A549 (cell line): ENCODE measurements around the gene S100A11. TPM values are rescaled to one million over a fixed set of nuclear protein-coding genes. Genes with fewer than 3 reads are reported as not detected.

Experiments
- ATAC-seq, 2 experiments: fragments of 200-7000 bp in 1 of 2; fragments of >200 bp in 1 of 2; cut with Nextera tagmentation in 1 of 2; cut with Tn5 transposase in 1 of 2; 3 replicates each; pipeline versions ENCODE4 v1.8.0 to v1.9.1; 2018 to 2020; ENCODE audit warnings: mild to moderate bottlenecking in 1 of 2, moderate library complexity in 1 of 2
- CTCF ChIA-PET: fragments of 300-600 bp; sonication (Branson Sonifier 250); formaldehyde crosslinking; extraction: SDS; loops from one replicate; lab custom pipeline; 2021; ENCODE audit warnings: antibody characterized with exemption, inconsistent platforms; lab: Yijun Ruan, JAX
- POLR2A ChIA-PET: fragments of 350-600 bp; formaldehyde crosslinking; extraction: SDS; loops from one replicate; lab custom pipeline; 2021; ENCODE audit warnings: antibody characterized with exemption, inconsistent platforms; lab: Yijun Ruan, JAX
- DNase-seq, 2 experiments: peaks; one replicate each; pipeline versions ENCODE4 v3.0.0 to v3.0.0-alpha.2; 2011 to 2016; ENCODE audit warnings: low read depth in 1 of 2, low spot score in 1 of 2
- FAIRE-seq: peaks from 2 replicates; lab custom pipeline; 2011; peaks lifted over from hg19 to GRCh38; lab: Jason Lieb, UNC
- H3K27ac ChIP-seq, 2 experiments: fragments of >200 bp; sonication (Bioruptor Twin); formaldehyde crosslinking; 3 replicates each; pipeline ENCODE4 v1.5.1; 2016 to 2017
- H3K4me1 ChIP-seq: fragments of >200 bp; sonication (Bioruptor Twin); formaldehyde crosslinking; 3 replicates; pipeline ENCODE4 v1.6.1; 2016
- H3K4me2 ChIP-seq: fragments of >200 bp; sonication (Bioruptor Twin); formaldehyde crosslinking; 3 replicates; pipeline ENCODE4 v1.6.1; 2016
- H3K4me3 ChIP-seq: fragments of >200 bp; sonication (Bioruptor Twin); formaldehyde crosslinking; 3 replicates; pipeline ENCODE4 v1.5.1; 2016
- H3K9me3 ChIP-seq: fragments of >200 bp; sonication (Bioruptor Twin); formaldehyde crosslinking; 3 replicates; pipeline ENCODE4 v1.6.1; 2016
- BCL3 ChIP-seq: fragments of >200 bp; sonication (Bioruptor Twin); formaldehyde crosslinking; IDR thresholded peaks from 3 replicates; pipeline ENCODE4 v1.6.1; 2016
- CBX2 ChIP-seq: fragments of 200-600 bp; sonication (generic); IDR thresholded peaks from 2 replicates; pipeline ENCODE4 v1.6.1; 2016; ENCODE audit warnings: low read depth, mild to moderate bottlenecking, borderline replicate concordance
- CEBPB ChIP-seq, 2 experiments: fragments of >200 bp in 1 of 2; sonication (Bioruptor Twin) in 1 of 2; formaldehyde crosslinking in 1 of 2; IDR thresholded peaks; 2 replicates each; pipeline ENCODE4 v1.6.1; 2012 to 2016
- CHD2 ChIP-seq: fragments of 150-350 bp; IDR thresholded peaks from 2 replicates; pipeline ENCODE4 v1.6.1; 2014; ENCODE audit warnings: low read length; ENCODE audit not compliant: partially characterized antibody
- CHD4 ChIP-seq: fragments of 200-600 bp; sonication (generic); IDR thresholded peaks from 2 replicates; pipeline ENCODE4 v1.6.1; 2016; ENCODE audit warnings: antibody characterized with exemption, mild to moderate bottlenecking, borderline replicate concordance
- EHF ChIP-seq: fragments of 250-450 bp; sonication (Bioruptor Pico); IDR thresholded peaks from 2 replicates; pipeline ENCODE4 v1.5.0; 2020; ENCODE audit warnings: mild to moderate bottlenecking
- EHMT2 ChIP-seq: fragments of 200-600 bp; sonication (generic); IDR thresholded peaks from 2 replicates; pipeline ENCODE4 v1.6.1; 2016; ENCODE audit warnings: antibody characterized with exemption, low read depth, mild to moderate bottlenecking, moderate library complexity
- EP300 ChIP-seq, 2 experiments: fragments of >200 bp; sonication (Bioruptor Twin); formaldehyde crosslinking; IDR thresholded peaks; 2 replicates in 1 of 2; 3 replicates in 1 of 2; pipeline ENCODE4 v1.6.1; 2016 to 2017
- ESRRA ChIP-seq: fragments of 150-350 bp; IDR thresholded peaks from 2 replicates; pipeline ENCODE4 v1.6.1; 2014; ENCODE audit warnings: mild to moderate bottlenecking, low read length, borderline replicate concordance
- FOSB ChIP-seq: fragments of 250-450 bp; sonication (Bioruptor Pico); IDR thresholded peaks from 2 replicates; pipeline ENCODE4 v1.5.0; 2020; ENCODE audit warnings: mild to moderate bottlenecking, moderate library complexity
- FOSL2 ChIP-seq, 2 experiments: fragments of 450-650 bp in 1 of 2; fragments of >200 bp in 1 of 2; sonication (Bioruptor Twin) in 1 of 2; formaldehyde crosslinking; IDR thresholded peaks; 2 replicates each; pipeline versions ENCODE4 v1.5.0 to v1.6.1; 2016 to 2020; ENCODE audit warnings: mild to moderate bottlenecking in 1 of 2, moderate library complexity in 1 of 2
- FOXS1 ChIP-seq: fragments of 250-450 bp; sonication (Bioruptor Pico); IDR thresholded peaks from 2 replicates; pipeline ENCODE4 v1.5.0; 2020; ENCODE audit warnings: mild to moderate bottlenecking, moderate library complexity
- GATA3 ChIP-seq: IDR thresholded peaks from 2 replicates; pipeline ENCODE4 v1.6.1; 2012; ENCODE audit warnings: borderline replicate concordance
- HES2 ChIP-seq: fragments of >200 bp; sonication (Bioruptor Twin); formaldehyde crosslinking; IDR thresholded peaks from 2 replicates; pipeline ENCODE4 v1.6.1; 2016
- HEYL ChIP-seq: fragments of 250-450 bp; sonication (Bioruptor Pico); IDR thresholded peaks from 2 replicates; pipeline ENCODE4 v1.8.0; 2021; ENCODE audit warnings: mild to moderate bottlenecking, moderate library complexity
- HMGXB4 ChIP-seq: fragments of 250-450 bp; sonication (Bioruptor Pico); IDR thresholded peaks from 2 replicates; pipeline ENCODE4 v1.5.0; 2021; ENCODE audit warnings: mild to moderate bottlenecking, moderate library complexity, borderline replicate concordance
- HOXA7 ChIP-seq: fragments of 250-450 bp; sonication (Bioruptor Pico); IDR thresholded peaks from 2 replicates; pipeline ENCODE4 v1.5.0; 2020; ENCODE audit warnings: mild to moderate bottlenecking, moderate library complexity
- HOXB13 ChIP-seq: fragments of 250-450 bp; sonication (Bioruptor Pico); IDR thresholded peaks from 2 replicates; pipeline ENCODE4 v1.5.0; 2020; ENCODE audit warnings: low read depth, mild to moderate bottlenecking, moderate library complexity
- HOXB5 ChIP-seq: fragments of 250-450 bp; sonication (Bioruptor Pico); IDR thresholded peaks from 2 replicates; pipeline ENCODE4 v1.5.0; 2020; ENCODE audit warnings: mild to moderate bottlenecking, moderate library complexity
- JUNB ChIP-seq: fragments of >200 bp; sonication (Bioruptor Twin); formaldehyde crosslinking; IDR thresholded peaks from 2 replicates; pipeline ENCODE4 v1.6.1; 2016
- KDM1A ChIP-seq: fragments of 200-600 bp; sonication (generic); IDR thresholded peaks from 2 replicates; pipeline ENCODE4 v1.6.1; 2016; ENCODE audit warnings: low read depth, mild to moderate bottlenecking
- MAFK ChIP-seq: fragments of 450-650 bp; IDR thresholded peaks from 2 replicates; pipeline ENCODE4 v1.6.1; 2014; ENCODE audit not compliant: partially characterized antibody
- MYC ChIP-seq: IDR thresholded peaks from 2 replicates; pipeline ENCODE4 v1.6.1; 2012; ENCODE audit warnings: mild to moderate bottlenecking, inconsistent platforms, low read length, improper control_type of control experiment, borderline replicate concordance
- NFE2L2 ChIP-seq: fragments of 150-350 bp; conservative IDR thresholded peaks from 2 replicates; pipeline ENCODE4 v1.6.1; 2014; ENCODE audit warnings: low read length
- NR3C1 ChIP-seq: fragments of >200 bp; sonication (Bioruptor Twin); formaldehyde crosslinking; IDR thresholded peaks from 3 replicates; pipeline ENCODE4 v1.6.1; 2017
- PHF8 ChIP-seq: fragments of 200-600 bp; sonication (generic); IDR thresholded peaks from 2 replicates; pipeline ENCODE4 v1.6.1; 2016; ENCODE audit warnings: low read depth, mild to moderate bottlenecking, antibody characterized with exemption, moderate library complexity, borderline replicate concordance
- POLR2AphosphoS2 ChIP-seq: conservative IDR thresholded peaks from 2 replicates; pipeline ENCODE4 v1.6.1; 2012; ENCODE audit warnings: low read length, improper control_type of control experiment, inconsistent platforms
- RAD21 ChIP-seq, 2 experiments: fragments of >200 bp in 1 of 2; sonication (Bioruptor Twin) in 1 of 2; formaldehyde crosslinking in 1 of 2; IDR thresholded peaks in 1 of 2; conservative IDR thresholded peaks in 1 of 2; 2 replicates in 1 of 2; 3 replicates in 1 of 2; pipeline ENCODE4 v1.6.1; 2012 to 2018; ENCODE audit warnings: inconsistent platforms in 1 of 2
- RCOR1 ChIP-seq: fragments of 150-350 bp; IDR thresholded peaks from 2 replicates; pipeline ENCODE4 v1.6.1; 2014; ENCODE audit warnings: antibody characterized with exemption, low read length, low read depth
- RFX5 ChIP-seq: fragments of 450-650 bp; IDR thresholded peaks from 2 replicates; pipeline ENCODE4 v1.7.1; 2014; ENCODE audit warnings: antibody characterized with exemption, mild to moderate bottlenecking, moderate library complexity
- RNF2 ChIP-seq: fragments of 200-600 bp; sonication (generic); IDR thresholded peaks from 2 replicates; pipeline ENCODE4 v1.6.1; 2016; ENCODE audit warnings: low read depth, mild to moderate bottlenecking, antibody characterized with exemption, moderate library complexity, borderline replicate concordance
- SREBF2 ChIP-seq: fragments of 450-650 bp; IDR thresholded peaks from 2 replicates; pipeline ENCODE4 v1.6.1; 2014; ENCODE audit warnings: mild to moderate bottlenecking, moderate library complexity
- TP53 ChIP-seq: fragments of 250-450 bp; sonication (Bioruptor Pico); IDR thresholded peaks from 2 replicates; pipeline ENCODE4 v1.5.0; 2021; ENCODE audit warnings: mild to moderate bottlenecking, moderate library complexity
- USF2 ChIP-seq: fragments of 450-650 bp; IDR thresholded peaks from 2 replicates; pipeline ENCODE4 v1.6.1; 2014; ENCODE audit warnings: antibody characterized with exemption
- WGBS: methylation state at CpG from one replicate; pipeline ENCODE4 v1.1.6; 2017; ENCODE audit errors: missing lambda C conversion rate; 5-methylcytosine and 5-hydroxymethylcytosine counted together
- polyA plus RNA-seq, 4 experiments: library from polyadenylated mRNA; depleted of rRNA in 3 of 4; stranded (reverse); fragments of >200 nt; fragmentation: RNase III in 1 of 4; extraction: RNeasy Plus Mini Kit Qiagen cat#74134 plus additional on column Dnase treatment in 1 of 4; gene quantifications; 2 replicates in 3 of 4; 3 replicates in 1 of 4; pipeline ENCODE4 v1.2.3, GENCODE V29; 2011 to 2017

S100A11 gene
- polyA plus RNA-seq, 2 of the 4 experiments (the other 2 are of a cell fraction): 671 to 1,531 TPM

GRCh38 chr1:152048416-152049009 lies 11.7 kb upstream of the S100A11 start (continued):
- TF ChIP-seq HES2: no peak
- peak; percentile 10; the same call in 1 of the 2 replicates for TF ChIP-seq PHF8
- no peak for TF ChIP-seq CBX2

- Histone ChIP-seq H3K4me1 (peaks cover 45% of the 10 kb centered on the region), H3K4me2 (peak overlapping the region; percentile 94), H3K27ac (peak overlapping the region; percentile 95 to 96), H3K9me3 (peaks cover 10% of the 10 kb centered on the region), H3K4me3 (peak overlapping the region; percentile 43)
- DNase-seq (peak; percentile 83 to 100), FAIRE-seq (peak; percentile 80), ATAC-seq (peak; percentile 95)
- CTCF ChIA-PET: interaction anchor here (0.7 to 14.0 kb wide), 16 partner anchors 8 to 411 kb away, joined by 3 to 231 read pairs (median 6); partner anchors contain the start of gene S100A11
- POLR2A ChIA-PET: interaction anchor here (0.7 to 3.4 kb wide), 15 partner anchors 9 to 139 kb away, joined by 3 to 118 read pairs (median 6); partner anchors contain the start of gene S100A11
- WGBS: under 1% methylated on average over 13 of the region's 13 CpGs
- peak; percentile 77; the same call in 1 of the 2 replicates for TF ChIP-seq HOXB13 (CRISPR knock-in tag)
- no peak for TF ChIP-seq KDM1A
- no peak for TF ChIP-seq USF2
- no peak for TF ChIP-seq EHF (CRISPR knock-in tag)
- no peak for TF ChIP-seq RNF2
- peak; percentile 58 for TF ChIP-seq HOXB5 (CRISPR knock-in tag)
- TF ChIP-seq MYC: no peak; the same call in 1 of the 2 replicates
- peak; percentile 70 for TF ChIP-seq GATA3
- no peak for TF ChIP-seq EHMT2
- TF ChIP-seq CHD4: no peak
- peak; percentile 15; the same call in 1 of the 2 replicates for TF ChIP-seq FOXS1 (CRISPR knock-in tag)
- TF ChIP-seq HMGXB4: no peak
- TF ChIP-seq MAFK: peak; percentile 57
- no peak; a peak in 1 of 5 replicates for TF ChIP-seq EP300 (IDR thresholded peaks at IDR 0.05)
- TF ChIP-seq NFE2L2: no peak
- no peak for TF ChIP-seq NR3C1
- TF ChIP-seq PHF8: peak; percentile 10; the same call in 1 of the 2 replicates
- no peak for TF ChIP-seq CEBPB (IDR thresholded peaks at IDR 0.05)
- no peak for TF ChIP-seq FOSB (CRISPR knock-in tag)
- peak; percentile 58 for TF ChIP-seq JUNB
- TF ChIP-seq RFX5: peak; percentile 68
- TF ChIP-seq HEYL (CRISPR knock-in tag): no peak
- 0 out of 2 replicates have a peak, but pooled peaks have one; percentile 24 for TF ChIP-seq TP53 (CRISPR knock-in tag)
- TF ChIP-seq SREBF2: no peak
- TF ChIP-seq FOSL2 (IDR thresholded peaks at IDR 0.05): peak; percentile 83
- TF ChIP-seq FOSL2 (CRISPR knock-in tag; IDR thresholded peaks at IDR 0.05): peak; percentile 96
- TF ChIP-seq RCOR1: no peak
- TF ChIP-seq HOXA7 (CRISPR knock-in tag): no peak
- TF ChIP-seq CHD2: no peak
- TF ChIP-seq BCL3: no peak; the same call in 2 of the 3 replicates
- peak; percentile 32 to 45; a peak in 4 of 5 replicates for TF ChIP-seq RAD21 (conservative IDR thresholded peaks at IDR 0.05 in 1 of 2, IDR thresholded peaks at IDR 0.05 in 1 of 2)
- TF ChIP-seq ESRRA: no peak
- TF ChIP-seq POLR2AphosphoS2: no peak
These were observed 11.1 kb upstream of the S100A11 start for GRCh38 chr1:152047730-152048415.
